SK-N-SH treated with all-trans-retinoic acid at 6 μM for 48 hours (cell line): ENCODE results near the gene OR52K1.

Source experiments
- ATAC-seq: fragments of 200-7000 bp; cut with Tn5 transposase; 3 replicates; pipeline ENCODE4 v1.9.1; 2020; ENCODE audit warnings: mild to moderate bottlenecking, moderate library complexity
- ARNTL ChIP-seq: fragments of 450-650 bp; formaldehyde crosslinking; IDR thresholded peaks from 2 replicates; pipeline ENCODE4 v1.5.0; 2020; ENCODE audit warnings: low read depth, mild to moderate bottlenecking, moderate library complexity, borderline replicate concordance
- BACH2 ChIP-seq: fragments of 250-450 bp; sonication (Bioruptor Pico); IDR thresholded peaks from 2 replicates; pipeline ENCODE4 v1.9.0; 2021; ENCODE audit warnings: mild to moderate bottlenecking, borderline replicate concordance
- GLIS3 ChIP-seq: fragments of 250-450 bp; sonication (Bioruptor Pico); IDR thresholded peaks from 2 replicates; pipeline ENCODE4 v1.5.0; 2020; ENCODE audit warnings: mild to moderate bottlenecking, moderate library complexity
- ISL1 ChIP-seq: fragments of 250-450 bp; sonication (Bioruptor Pico); IDR thresholded peaks from 2 replicates; pipeline ENCODE4 v2.1.2; 2022; ENCODE audit warnings: mild to moderate bottlenecking, moderate library complexity
- OSR1 ChIP-seq: fragments of 250-450 bp; sonication (Bioruptor Pico); IDR thresholded peaks from 2 replicates; pipeline ENCODE4 v1.8.0; 2022; ENCODE audit warnings: moderate library complexity, mild to moderate bottlenecking, inconsistent platforms
- POU6F1 ChIP-seq: fragments of 250-450 bp; sonication (Bioruptor Pico); IDR thresholded peaks from 2 replicates; pipeline ENCODE4 v1.8.0; 2021; ENCODE audit warnings: low read depth, mild to moderate bottlenecking, moderate library complexity, borderline replicate concordance
- PPARA ChIP-seq: fragments of 250-450 bp; sonication (Bioruptor Pico); IDR thresholded peaks from 2 replicates; pipeline ENCODE4 v1.5.0; 2020; ENCODE audit warnings: mild to moderate bottlenecking, borderline replicate concordance
- RARB ChIP-seq: fragments of 250-450 bp; sonication (Bioruptor Pico); IDR thresholded peaks from 2 replicates; pipeline ENCODE4 v1.8.0; 2021; ENCODE audit warnings: mild to moderate bottlenecking, moderate library complexity
- SNAI2 ChIP-seq: fragments of 250-450 bp; sonication (Bioruptor Pico); IDR thresholded peaks from 2 replicates; pipeline ENCODE4 v1.5.0; 2020; ENCODE audit warnings: mild to moderate bottlenecking, moderate library complexity
- TCF4 ChIP-seq: fragments of 250-450 bp; sonication (Bioruptor Pico); IDR thresholded peaks from 2 replicates; pipeline ENCODE4 v1.8.0; 2021; ENCODE audit warnings: mild to moderate bottlenecking, moderate library complexity, borderline replicate concordance
- TOX ChIP-seq: fragments of 250-450 bp; sonication (Bioruptor Pico); IDR thresholded peaks from 2 replicates; pipeline ENCODE4 v1.8.0; 2021; ENCODE audit warnings: mild to moderate bottlenecking, moderate library complexity, borderline replicate concordance
- TSHZ2 ChIP-seq: fragments of 250-450 bp; sonication (Bioruptor Pico); IDR thresholded peaks from 2 replicates; pipeline ENCODE4 v1.5.0; 2020; ENCODE audit warnings: mild to moderate bottlenecking, moderate library complexity
- ZFP3 ChIP-seq: fragments of 250-450 bp; sonication (Bioruptor Pico); IDR thresholded peaks from 2 replicates; pipeline ENCODE4 v1.5.0; 2020; ENCODE audit warnings: mild to moderate bottlenecking, moderate library complexity
- ZFP30 ChIP-seq: fragments of 450-650 bp; formaldehyde crosslinking; IDR thresholded peaks from 2 replicates; pipeline ENCODE4 v1.5.0; 2022; ENCODE audit warnings: mild to moderate bottlenecking, moderate library complexity
- ZNF565 ChIP-seq: fragments of 450-650 bp; formaldehyde crosslinking; conservative IDR thresholded peaks from 2 replicates; pipeline ENCODE4 v1.5.0; 2020; ENCODE audit warnings: low read depth, mild to moderate bottlenecking, moderate library complexity
- ZNF70 ChIP-seq: fragments of 450-650 bp; formaldehyde crosslinking; IDR thresholded peaks from 2 replicates; pipeline ENCODE4 v1.5.0; 2020; ENCODE audit warnings: mild to moderate bottlenecking, moderate library complexity
- ZNF8 ChIP-seq: fragments of 450-650 bp; formaldehyde crosslinking; IDR thresholded peaks from 2 replicates; pipeline ENCODE4 v1.5.0; 2020; ENCODE audit warnings: mild to moderate bottlenecking, moderate library complexity
- TF ChIP-seq, protein P1 (sequence below): fragments of 250-450 bp; sonication (Bioruptor Pico); IDR thresholded peaks from 2 replicates; pipeline ENCODE4 v1.5.1; 2021; ENCODE audit warnings: mild to moderate bottlenecking, moderate library complexity
- TF ChIP-seq, protein P2 (sequence below): fragments of 250-450 bp; sonication (Bioruptor Pico); IDR thresholded peaks from 2 replicates; pipeline ENCODE4 v1.5.1; 2020; ENCODE audit warnings: low read depth, mild to moderate bottlenecking, moderate library complexity

The OR52K1 gene

GRCh38 chr11:4482445-4482844 lies at the start of gene OR52K1:
Gene OR52K1 (plus strand): TSS chr11:4482646. CDS start chr11:4488901, 6,255 bp downstream.
- no peak for ATAC-seq
- TF ChIP-seq, protein P1, sequence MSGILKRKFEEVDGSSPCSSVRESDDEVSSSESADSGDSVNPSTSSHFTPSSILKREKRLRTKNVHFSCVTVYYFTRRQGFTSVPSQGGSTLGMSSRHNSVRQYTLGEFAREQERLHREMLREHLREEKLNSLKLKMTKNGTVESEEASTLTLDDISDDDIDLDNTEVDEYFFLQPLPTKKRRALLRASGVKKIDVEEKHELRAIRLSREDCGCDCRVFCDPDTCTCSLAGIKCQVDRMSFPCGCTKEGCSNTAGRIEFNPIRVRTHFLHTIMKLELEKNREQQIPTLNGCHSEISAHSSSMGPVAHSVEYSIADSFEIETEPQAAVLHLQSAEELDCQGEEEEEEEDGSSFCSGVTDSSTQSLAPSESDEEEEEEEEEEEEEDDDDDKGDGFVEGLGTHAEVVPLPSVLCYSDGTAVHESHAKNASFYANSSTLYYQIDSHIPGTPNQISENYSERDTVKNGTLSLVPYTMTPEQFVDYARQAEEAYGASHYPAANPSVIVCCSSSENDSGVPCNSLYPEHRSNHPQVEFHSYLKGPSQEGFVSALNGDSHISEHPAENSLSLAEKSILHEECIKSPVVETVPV, result no peak
- TF ChIP-seq, protein P2, sequence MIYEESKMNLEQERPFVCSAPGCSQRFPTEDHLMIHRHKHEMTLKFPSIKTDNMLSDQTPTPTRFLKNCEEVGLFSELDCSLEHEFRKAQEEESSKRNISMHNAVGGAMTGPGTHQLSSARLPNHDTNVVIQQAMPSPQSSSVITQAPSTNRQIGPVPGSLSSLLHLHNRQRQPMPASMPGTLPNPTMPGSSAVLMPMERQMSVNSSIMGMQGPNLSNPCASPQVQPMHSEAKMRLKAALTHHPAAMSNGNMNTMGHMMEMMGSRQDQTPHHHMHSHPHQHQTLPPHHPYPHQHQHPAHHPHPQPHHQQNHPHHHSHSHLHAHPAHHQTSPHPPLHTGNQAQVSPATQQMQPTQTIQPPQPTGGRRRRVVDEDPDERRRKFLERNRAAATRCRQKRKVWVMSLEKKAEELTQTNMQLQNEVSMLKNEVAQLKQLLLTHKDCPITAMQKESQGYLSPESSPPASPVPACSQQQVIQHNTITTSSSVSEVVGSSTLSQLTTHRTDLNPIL, result no peak
- no peak for TF ChIP-seq ZNF8 (CRISPR knock-in tag)

GRCh38 chr11:4433856-4434255 lies 48.6 kb upstream of the OR52K1 start:
- TF ChIP-seq ZFP30 (CRISPR knock-in tag), result no peak
- no peak for TF ChIP-seq TCF4 (CRISPR knock-in tag)
- no peak for TF ChIP-seq PPARA (CRISPR knock-in tag)
- TF ChIP-seq SNAI2 (CRISPR knock-in tag), result no peak
- TF ChIP-seq, protein P1, result no peak
- no peak for TF ChIP-seq ARNTL
- TF ChIP-seq, protein P2, result no peak
- no peak for TF ChIP-seq RARB
- TF ChIP-seq ZNF70 (CRISPR knock-in tag), result no peak
- TF ChIP-seq BACH2, result no peak
- no peak for TF ChIP-seq OSR1 (CRISPR knock-in tag)
- no peak for TF ChIP-seq POU6F1 (CRISPR knock-in tag)
- no peak for TF ChIP-seq GLIS3 (CRISPR knock-in tag)
- TF ChIP-seq ZNF565 (CRISPR knock-in tag), result no peak
- TF ChIP-seq TOX (CRISPR knock-in tag), result no peak
- ATAC-seq, result no peak

- ATAC-seq, result no peak
- no peak for TF ChIP-seq ZFP30 (CRISPR knock-in tag)
- no peak for TF ChIP-seq RARB
- no peak for TF ChIP-seq TSHZ2 (CRISPR knock-in tag)
- no peak for TF ChIP-seq SNAI2 (CRISPR knock-in tag)
- no peak for TF ChIP-seq TOX (CRISPR knock-in tag)
- TF ChIP-seq ZNF70 (CRISPR knock-in tag), result no peak
- TF ChIP-seq ISL1, result no peak
Measured at GRCh38 chr11:4436411-4436810, 46.0 kb upstream of the OR52K1 start.

GRCh38 chr11:4441515-4441914 lies 40.9 kb upstream of the OR52K1 start:
- TF ChIP-seq, protein P1, result no peak
- TF ChIP-seq BACH2 (no peak), ISL1 (no peak), ZNF8 (CRISPR knock-in tag) (no peak), ZFP3 (CRISPR knock-in tag) (no peak), GLIS3 (CRISPR knock-in tag) (no peak)
- TF ChIP-seq, protein P2, result no peak
- no peak for ATAC-seq
